Chondrocyte (in vitro differentiated cells): Measurements from ENCODE around the gene PRKG2. TPM values are rescaled to one million over a fixed set of nuclear protein-coding genes. Genes with fewer than 3 reads are reported as not detected.

Experiments used
- DNase-seq: peaks from one replicate; pipeline ENCODE4 v3.0.0; 2021; ENCODE audit warnings: mixed read lengths, low spot score
- H3K27ac Mint-ChIP-seq: one replicate; pipeline ENCODE4 v1.8.0; 2021; ENCODE audit warnings: mild to moderate bottlenecking, moderate library complexity, mixed read lengths; ENCODE audit not compliant: unreplicated experiment
- H3K27me3 Mint-ChIP-seq: 2 replicates; pipeline ENCODE4 v1.8.0; 2021; ENCODE audit warnings: low read depth, mixed read lengths
- H3K36me3 Mint-ChIP-seq: 2 replicates; pipeline ENCODE4 v1.8.0; 2021; ENCODE audit warnings: low read depth, mixed read lengths
- H3K4me1 Mint-ChIP-seq: 2 replicates; pipeline ENCODE4 v1.8.0; 2021; ENCODE audit warnings: low read depth, mild to moderate bottlenecking, mixed read lengths
- H3K4me3 Mint-ChIP-seq: one replicate; pipeline ENCODE4 v1.8.0; 2021; ENCODE audit warnings: mild to moderate bottlenecking, moderate library complexity, mixed read lengths; ENCODE audit not compliant: unreplicated experiment
- H3K9me3 Mint-ChIP-seq: 2 replicates; pipeline ENCODE4 v1.8.0; 2021; ENCODE audit warnings: low read depth, mixed read lengths
- CTCF ChIP-seq: fragments of 200-600 bp; sonication (generic); IDR thresholded peaks from 2 replicates; pipeline ENCODE4 v1.5.0; 2021; ENCODE audit warnings: antibody characterized with exemption, mild to moderate bottlenecking, moderate library complexity
- total RNA-seq: library from RNA; stranded (reverse); gene quantifications from 3 replicates; pipeline ENCODE4 v1.2.1, GENCODE V29; 2021

PRKG2 gene
- total RNA-seq, 1 donor from 2014 or later, result not detected

GRCh38 chr4:81096566-81096965, 118.5 kb downstream of the PRKG2 start:
- no peaks in the 10 kb centered on the region for H3K4me1 Mint-ChIP-seq
- TF ChIP-seq CTCF, result no peak
- no peak for DNase-seq
- H3K4me3 Mint-ChIP-seq, result no peak overlapping the region
- no peaks in the 10 kb centered on the region for H3K36me3 Mint-ChIP-seq
- peaks cover 3% of the 10 kb centered on the region for H3K27me3 Mint-ChIP-seq
- H3K9me3 Mint-ChIP-seq, result peaks cover 4% of the 10 kb centered on the region
- H3K27ac Mint-ChIP-seq, result no peak overlapping the region

GRCh38 chr4:81095389-81095788, 119.6 kb downstream of the PRKG2 start:
- TF ChIP-seq CTCF, result no peak
- Mint-ChIP-seq H3K27ac (no peak overlapping the region), H3K4me3 (no peak overlapping the region), H3K36me3 (no peaks in the 10 kb centered on the region), H3K4me1 (no peaks in the 10 kb centered on the region), H3K27me3 (peaks cover 3% of the 10 kb centered on the region), H3K9me3 (peaks cover 4% of the 10 kb centered on the region)
- no peak for DNase-seq

GRCh38 chr4:81093720-81094401, 121.2 kb downstream of the PRKG2 start:
- TF ChIP-seq CTCF, result no peak
- DNase-seq, result no peak

GRCh38 chr4:81085979-81086378, 129.0 kb downstream of the PRKG2 start:
- Mint-ChIP-seq H3K27me3 (peaks cover 3% of the 10 kb centered on the region), H3K9me3 (peaks cover 2% of the 10 kb centered on the region), H3K36me3 (no peaks in the 10 kb centered on the region), H3K27ac (no peak overlapping the region), H3K4me3 (no peak overlapping the region), H3K4me1 (no peaks in the 10 kb centered on the region)
- TF ChIP-seq CTCF, result no peak
- no peak for DNase-seq

More at GRCh38 chr4:81093720-81094401, 121.2 kb downstream of the PRKG2 start:
- Mint-ChIP-seq H3K27ac (no peak overlapping the region), H3K36me3 (no peaks in the 10 kb centered on the region), H3K9me3 (peaks cover 4% of the 10 kb centered on the region), H3K4me1 (no peaks in the 10 kb centered on the region), H3K4me3 (no peak overlapping the region), H3K27me3 (peaks cover 3% of the 10 kb centered on the region)

GRCh38 chr4:81085291-81085690, 129.7 kb downstream of the PRKG2 start:
- Mint-ChIP-seq H3K27me3 (peaks cover 3% of the 10 kb centered on the region), H3K36me3 (no peaks in the 10 kb centered on the region)

More at GRCh38 chr4:81085291-81085690, 129.7 kb downstream of the PRKG2 start:
- peaks cover 2% of the 10 kb centered on the region for H3K9me3 Mint-ChIP-seq
- TF ChIP-seq CTCF, result no peak
- no peaks in the 10 kb centered on the region for H3K4me1 Mint-ChIP-seq
- H3K4me3 Mint-ChIP-seq, result no peak overlapping the region
- DNase-seq, result no peak
- no peak overlapping the region for H3K27ac Mint-ChIP-seq
